B cell (primary cell): ENCODE results near the gene CHCHD4.

Source experiments
- EZH2 ChIP-seq: IDR thresholded peaks from 2 replicates; pipeline ENCODE4 v1.6.1; 2012; ENCODE audit warnings: borderline replicate concordance, low read depth, mild to moderate bottlenecking, moderate library complexity, low read length; ENCODE audit not compliant: insufficient read depth, poor library complexity, severe bottlenecking
- TF ChIP-seq, protein P1 (sequence below): fragments of 200-600 bp; IDR thresholded peaks from one replicate; pipeline ENCODE4 v1.8.0; 2022; ENCODE audit warnings: antibody characterized with exemption, mild to moderate bottlenecking

GRCh38 chr3:14093831-14094230 lies 30.8 kb downstream of the CHCHD4 start:
- TF ChIP-seq, protein P1, sequence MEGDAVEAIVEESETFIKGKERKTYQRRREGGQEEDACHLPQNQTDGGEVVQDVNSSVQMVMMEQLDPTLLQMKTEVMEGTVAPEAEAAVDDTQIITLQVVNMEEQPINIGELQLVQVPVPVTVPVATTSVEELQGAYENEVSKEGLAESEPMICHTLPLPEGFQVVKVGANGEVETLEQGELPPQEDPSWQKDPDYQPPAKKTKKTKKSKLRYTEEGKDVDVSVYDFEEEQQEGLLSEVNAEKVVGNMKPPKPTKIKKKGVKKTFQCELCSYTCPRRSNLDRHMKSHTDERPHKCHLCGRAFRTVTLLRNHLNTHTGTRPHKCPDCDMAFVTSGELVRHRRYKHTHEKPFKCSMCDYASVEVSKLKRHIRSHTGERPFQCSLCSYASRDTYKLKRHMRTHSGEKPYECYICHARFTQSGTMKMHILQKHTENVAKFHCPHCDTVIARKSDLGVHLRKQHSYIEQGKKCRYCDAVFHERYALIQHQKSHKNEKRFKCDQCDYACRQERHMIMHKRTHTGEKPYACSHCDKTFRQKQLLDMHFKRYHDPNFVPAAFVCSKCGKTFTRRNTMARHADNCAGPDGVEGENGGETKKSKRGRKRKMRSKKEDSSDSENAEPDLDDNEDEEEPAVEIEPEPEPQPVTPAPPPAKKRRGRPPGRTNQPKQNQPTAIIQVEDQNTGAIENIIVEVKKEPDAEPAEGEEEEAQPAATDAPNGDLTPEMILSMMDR = no peak
- no peak for TF ChIP-seq EZH2
